Mucosa of descending colon (tissue), 3 donors: ENCODE results near the gene KDM2B. TPM values are rescaled to one million over a fixed set of nuclear protein-coding genes. Genes with fewer than 3 reads are reported as not detected.
A peak's percentile ranks its signal among the peaks of the same experiment; 100 is the strongest.

Source experiments
- ATAC-seq: fragments of 200-7000 bp; cut with Tn5 transposase; one replicate; pipeline ENCODE4 v1.9.1; 2020; ENCODE audit warnings: mild to moderate bottlenecking, moderate library complexity
- DNase-seq, 3 donors: peaks; one replicate each; pipeline ENCODE4 v3.0.0-alpha.2; 2020
- H3K36me3 ChIP-seq: fragments of 200-600 bp; one replicate; pipeline ENCODE4 v1.8.0; 2021; ENCODE audit warnings: low read depth, mild to moderate bottlenecking
- H3K4me1 ChIP-seq: fragments of 200-600 bp; one replicate; pipeline ENCODE4 v1.8.0; 2021; ENCODE audit warnings: low read depth, mild to moderate bottlenecking
- H3K4me3 ChIP-seq: fragments of 200-600 bp; one replicate; pipeline ENCODE4 v1.8.0; 2021; ENCODE audit warnings: mild to moderate bottlenecking
- H3K9me3 ChIP-seq: fragments of 200-600 bp; one replicate; pipeline ENCODE4 v1.8.0; 2021; ENCODE audit warnings: mild to moderate bottlenecking
- CTCF ChIP-seq: fragments of 200-600 bp; IDR thresholded peaks from one replicate; pipeline ENCODE4 v1.8.0; 2022; ENCODE audit warnings: antibody characterized with exemption, mild to moderate bottlenecking
- intact Hi-C, 2 donors: fragments of 100-400 bp; cut with DNase I in 1 of 2; cut with micrococcal nuclease in 1 of 2; formaldehyde crosslinking; loops; one replicate each; pipeline versions ENCODE4 v1.11.0 to v1.11.1; 2022; cut with DNase I, micrococcal nuclease
- total RNA-seq, 3 donors: library from RNA; stranded (reverse); fragmentation: NEBNext Ultra II Directional in 2 of 3; extraction: Animal tissue kit (Norgen Biotek cat#: 25700) in 2 of 3; gene quantifications; one replicate each; pipeline versions ENCODE4 v1.2.1 to v1.2.4, GENCODE V29; 2021 to 2023
- donor health status: DM: no; HTN: no; CAD: no; lungs with moderate emphysema.
- donor health status: DM: no; HTN: no; CAD: no.
- donor health status: DM: no; HTN: yes; CAD: no.

The KDM2B gene
- total RNA-seq, 3 donors from 2014 or later = 17.9 to 24.5 (median 18.3) TPM

GRCh38 chr12:121417847-121418246 lies 163.0 kb downstream of the KDM2B start:
- no peaks in the 10 kb centered on the region for H3K4me1 ChIP-seq
- no peak overlapping the region for H3K4me3 ChIP-seq
- H3K36me3 ChIP-seq = no peaks in the 10 kb centered on the region
- no peak for TF ChIP-seq CTCF
- intact Hi-C loops = no loop called here
- DNase-seq (no peak), ATAC-seq (peak; percentile 23)
- no peaks in the 10 kb centered on the region for H3K9me3 ChIP-seq

GRCh38 chr12:121413917-121414316 lies 166.9 kb downstream of the KDM2B start:
- TF ChIP-seq CTCF = no peak
- no peak for ATAC-seq
- Histone ChIP-seq H3K9me3 (no peaks in the 10 kb centered on the region), H3K4me1 (no peaks in the 10 kb centered on the region), H3K4me3 (no peak overlapping the region), H3K36me3 (no peaks in the 10 kb centered on the region)
- intact Hi-C loops = no loop called here
- DNase-seq = no peak

- ATAC-seq (no peak), DNase-seq (no peak)
- no peaks in the 10 kb centered on the region for H3K36me3 ChIP-seq
- no peak overlapping the region for H3K4me3 ChIP-seq
- intact Hi-C loops = no loop called here
- no peaks in the 10 kb centered on the region for H3K9me3 ChIP-seq
- TF ChIP-seq CTCF = no peak
- H3K4me1 ChIP-seq = peaks cover 14% of the 10 kb centered on the region
Measured at GRCh38 chr12:121405211-121405610, 175.6 kb downstream of the KDM2B start.

GRCh38 chr12:121404734-121405133 lies 176.1 kb downstream of the KDM2B start:
- DNase-seq = peak in 1 of 3 donors; percentile 34
- TF ChIP-seq CTCF = no peak
- H3K36me3 ChIP-seq = no peaks in the 10 kb centered on the region
- H3K9me3 ChIP-seq = no peaks in the 10 kb centered on the region
- no peak overlapping the region for H3K4me3 ChIP-seq
- intact Hi-C loops = no loop called here
- H3K4me1 ChIP-seq = peaks cover 14% of the 10 kb centered on the region
- ATAC-seq = no peak

- no peak for ATAC-seq
- intact Hi-C loops = no loop called here
- TF ChIP-seq CTCF = no peak
Measured at GRCh38 chr12:121403721-121404120, 177.1 kb downstream of the KDM2B start.

More at GRCh38 chr12:121403721-121404120, 177.1 kb downstream of the KDM2B start:
- Histone ChIP-seq H3K9me3 (no peaks in the 10 kb centered on the region), H3K4me1 (peaks cover 14% of the 10 kb centered on the region), H3K4me3 (no peak overlapping the region), H3K36me3 (no peaks in the 10 kb centered on the region)
- DNase-seq = no peak
